GM13976 (cell line): ENCODE results near the gene KCND3.

Experiments used
- DNase-seq: peaks from one replicate; pipeline ENCODE4 v3.0.0; 2012; ENCODE audit warnings: low spot score
- in situ Hi-C: fragments of 300-500 bp; cut with MboI; formaldehyde crosslinking; loops from one replicate; pipeline ENCODE4 v1.12.0; 2022; ENCODE audit warnings: low sequenced_read_pairs, mixed read lengths, inconsistent platforms; ENCODE audit not compliant: unreplicated experiment
- TF ChIP-seq, protein P1 (sequence below): IDR thresholded peaks from 2 replicates; pipeline ENCODE4 v1.5.1; 2012; ENCODE audit warnings: borderline replicate concordance, mild to moderate bottlenecking; ENCODE audit not compliant: insufficient read depth; ENCODE audit errors: extremely low read depth, missing control alignments, control extremely low read depth

Gene KCND3

DNA sequence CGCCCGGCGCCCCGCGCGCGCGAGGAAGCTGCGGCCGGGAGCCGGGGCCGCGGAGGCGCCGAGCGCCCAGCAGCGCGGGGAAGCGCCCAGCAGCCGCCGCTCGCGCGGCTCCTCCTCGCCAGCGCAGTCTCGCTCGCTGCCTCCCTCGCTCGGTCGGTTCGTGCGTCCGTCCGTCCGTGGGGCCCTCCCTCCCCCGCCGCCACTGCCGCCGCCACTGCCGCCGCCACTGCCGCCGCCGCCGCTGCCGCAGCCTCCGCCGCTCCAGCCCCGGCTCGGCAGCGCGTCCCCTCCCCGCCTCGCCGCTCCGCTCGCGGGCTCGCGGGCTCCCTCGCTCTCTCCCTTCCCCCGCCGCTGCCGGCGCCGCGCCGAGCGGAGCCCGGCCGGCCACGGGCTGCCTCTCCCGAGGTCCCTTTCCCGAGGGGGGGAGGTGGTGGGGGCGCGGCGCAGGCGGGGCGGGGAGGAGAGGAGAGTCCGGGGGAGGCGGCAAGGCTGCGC is at the start of gene KCND3:
KCND3 (minus strand) TSS at position 138 of the 495 bp plus-strand sequence.
- TF ChIP-seq, protein P1, sequence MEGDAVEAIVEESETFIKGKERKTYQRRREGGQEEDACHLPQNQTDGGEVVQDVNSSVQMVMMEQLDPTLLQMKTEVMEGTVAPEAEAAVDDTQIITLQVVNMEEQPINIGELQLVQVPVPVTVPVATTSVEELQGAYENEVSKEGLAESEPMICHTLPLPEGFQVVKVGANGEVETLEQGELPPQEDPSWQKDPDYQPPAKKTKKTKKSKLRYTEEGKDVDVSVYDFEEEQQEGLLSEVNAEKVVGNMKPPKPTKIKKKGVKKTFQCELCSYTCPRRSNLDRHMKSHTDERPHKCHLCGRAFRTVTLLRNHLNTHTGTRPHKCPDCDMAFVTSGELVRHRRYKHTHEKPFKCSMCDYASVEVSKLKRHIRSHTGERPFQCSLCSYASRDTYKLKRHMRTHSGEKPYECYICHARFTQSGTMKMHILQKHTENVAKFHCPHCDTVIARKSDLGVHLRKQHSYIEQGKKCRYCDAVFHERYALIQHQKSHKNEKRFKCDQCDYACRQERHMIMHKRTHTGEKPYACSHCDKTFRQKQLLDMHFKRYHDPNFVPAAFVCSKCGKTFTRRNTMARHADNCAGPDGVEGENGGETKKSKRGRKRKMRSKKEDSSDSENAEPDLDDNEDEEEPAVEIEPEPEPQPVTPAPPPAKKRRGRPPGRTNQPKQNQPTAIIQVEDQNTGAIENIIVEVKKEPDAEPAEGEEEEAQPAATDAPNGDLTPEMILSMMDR, result no peak
- in situ Hi-C loops, result no loop called here
- DNase-seq, result peak; percentile 47

GRCh38 chr1:112034277-112034676 is 44.8 kb upstream of the KCND3 start:
- in situ Hi-C loops, result no loop called here
- TF ChIP-seq, protein P1, result no peak
- no peak for DNase-seq

DNA sequence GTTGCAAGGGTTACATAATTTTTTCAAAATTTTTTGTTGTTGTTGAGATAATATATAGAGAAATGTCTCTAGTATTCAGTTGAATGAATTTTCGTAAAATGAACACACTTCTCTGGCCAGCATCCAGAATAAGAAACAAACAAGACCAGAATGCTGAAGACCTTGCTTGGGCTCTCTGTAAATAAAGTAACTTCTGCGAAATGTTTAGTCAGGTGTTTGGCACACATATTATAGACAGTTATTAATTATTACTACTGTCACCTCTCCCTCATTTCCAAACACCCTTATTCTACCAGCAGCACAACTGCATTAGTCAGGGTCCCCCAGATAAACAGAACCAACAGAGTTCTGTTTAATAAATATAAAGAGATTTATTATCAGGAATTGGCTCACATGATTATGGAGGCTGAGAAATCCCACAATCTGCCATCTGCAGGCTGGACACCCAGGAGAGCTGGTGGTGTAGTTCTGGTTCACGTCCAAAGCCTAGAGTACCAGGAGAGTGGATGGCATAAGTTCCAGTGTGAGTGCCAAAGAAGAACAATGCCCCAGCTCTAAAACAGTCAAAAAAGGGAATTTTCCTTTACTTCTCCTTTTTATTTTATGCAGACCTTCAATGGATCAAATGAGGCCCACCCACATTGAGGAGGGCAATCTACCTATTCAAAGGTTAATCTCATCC is 44.1 kb upstream of the KCND3 start:
- no peak for DNase-seq
- in situ Hi-C loops, result no loop called here
- TF ChIP-seq, protein P1, result no peak

DNA sequence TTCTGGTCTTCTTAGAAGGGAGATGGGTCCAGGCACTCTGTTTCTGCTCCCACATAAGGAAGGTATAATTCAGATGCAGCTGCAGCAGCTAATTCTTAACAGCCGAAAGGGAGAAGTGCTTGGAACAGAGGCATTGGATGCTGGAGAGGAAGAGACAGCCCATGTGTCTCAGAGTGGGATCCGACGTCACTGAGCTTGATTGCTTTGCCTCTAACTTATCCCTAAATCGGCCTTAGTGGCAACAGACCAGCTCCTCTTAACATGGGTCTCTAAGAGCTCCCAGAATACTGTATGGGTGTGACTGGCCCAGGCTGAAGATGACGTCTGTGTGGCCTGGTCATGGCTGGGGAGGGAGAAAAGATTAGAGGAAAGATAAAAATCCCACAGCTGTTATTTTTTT is 40.7 kb upstream of the KCND3 start:
- in situ Hi-C loops, result no loop called here
- TF ChIP-seq, protein P1, result no peak
- no peak for DNase-seq

- TF ChIP-seq, protein P1, result no peak
- no peak for DNase-seq
- in situ Hi-C loops, result no loop called here
These were observed 38.2 kb upstream of the KCND3 start for GRCh38 chr1:112027696-112028095.

DNA sequence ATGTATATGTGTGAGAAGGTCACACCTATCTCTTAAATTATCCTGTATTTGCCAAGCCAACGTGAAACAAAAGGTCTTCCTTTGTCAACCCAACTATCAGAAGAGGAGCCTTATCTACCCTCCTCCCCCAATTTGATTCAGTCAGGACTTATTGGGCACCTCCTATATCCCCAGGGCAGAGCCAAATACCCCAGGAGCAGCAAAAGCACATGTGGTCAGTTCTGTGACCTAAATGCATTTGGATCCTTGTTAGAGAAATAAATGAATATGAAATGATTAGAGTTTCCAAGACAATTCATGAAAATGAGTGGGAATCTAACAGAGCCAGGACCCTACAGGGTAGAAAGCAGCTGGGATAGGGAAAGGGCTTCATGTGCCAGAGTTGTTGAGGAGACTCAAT is 37.0 kb upstream of the KCND3 start:
- in situ Hi-C loops, result no loop called here

More for the DNA sequence above, 37.0 kb upstream of the KCND3 start:
- TF ChIP-seq, protein P1, result no peak
- DNase-seq, result no peak
